Measurements from ENCODE around the gene MAN2A1.

DNA sequence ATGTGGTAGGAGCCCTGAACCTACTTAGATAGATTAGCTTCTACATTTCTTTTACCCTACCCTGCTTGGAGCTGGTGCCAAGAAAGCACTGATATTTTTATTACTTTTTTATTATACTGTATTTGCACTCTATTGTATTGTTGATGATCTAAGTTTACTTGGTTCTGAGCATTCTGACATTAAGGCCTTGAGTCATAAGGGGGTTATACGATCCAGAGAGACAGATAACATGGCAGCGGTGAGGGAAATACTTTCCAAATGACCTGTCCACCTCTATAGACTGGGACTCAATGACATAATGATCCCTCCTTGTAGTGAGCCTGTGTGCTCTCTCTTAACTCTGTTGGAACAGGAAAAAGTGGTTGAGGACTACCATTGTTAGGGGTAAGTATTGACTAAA lies 176.3 kb downstream of the MAN2A1 start:
- TF ChIP-seq POLR2A (IDR thresholded peaks at IDR 0.05; ENCODE audit: low read depth, low read length) = no peak
- TF ChIP-seq TAF1 (IDR thresholded peaks at IDR 0.05; ENCODE audit: low read depth, low read length) = no peak
- no peak for TF ChIP-seq POU2F2 (IDR thresholded peaks at IDR 0.05; ENCODE audit: low read depth, low read length)

Data from GM12891 (cell line).